Mesenchymal stem cell (in vitro differentiated cells and primary cell): ENCODE data around the gene SLC35C1.
A peak's percentile ranks its signal among the peaks of the same experiment; 100 is the strongest.
"Not testable (repeated sequence)": the region's sequence is repeated elsewhere in the genome, so short reads cannot be mapped to it uniquely, and the experiment has no call there.

Experiments used
- DNase-seq: peaks from one replicate; pipeline ENCODE4 v3.0.0-alpha.2; 2013
- H2AFZ ChIP-seq: one replicate; pipeline ENCODE4 v1.6.1; 2013; ENCODE audit warnings: low read depth, mild to moderate bottlenecking, control low read depth, inconsistent platforms, low read length, moderate library complexity
- H2AK5ac ChIP-seq: 2 replicates; pipeline ENCODE4 v1.6.1; 2013; ENCODE audit warnings: low read length, moderate library complexity, mild to moderate bottlenecking, inconsistent platforms; ENCODE audit not compliant: severe bottlenecking
- H2BK120ac ChIP-seq: one replicate; pipeline ENCODE4 v1.6.1; 2013; ENCODE audit warnings: low read depth, mild to moderate bottlenecking, inconsistent platforms, low read length, moderate library complexity
- H2BK12ac ChIP-seq, 2 experiments: one replicate each; pipeline ENCODE4 v1.6.1; 2013; ENCODE audit warnings: inconsistent platforms in 2 of 2, low read length in 2 of 2, mild to moderate bottlenecking in 2 of 2, moderate library complexity in 2 of 2, control low read depth in 1 of 2
- H2BK15ac ChIP-seq: one replicate; pipeline ENCODE4 v1.6.1; 2013; ENCODE audit warnings: mild to moderate bottlenecking, low read depth, inconsistent platforms; ENCODE audit not compliant: poor library complexity, severe bottlenecking
- H2BK5ac ChIP-seq: 2 replicates; pipeline ENCODE4 v1.6.1; 2013; ENCODE audit warnings: low read depth, mild to moderate bottlenecking, low read length, control low read depth, inconsistent platforms; ENCODE audit not compliant: poor library complexity, severe bottlenecking
- H3K14ac ChIP-seq, 2 experiments: one replicate each; pipeline ENCODE4 v1.6.1; 2013; ENCODE audit warnings: inconsistent platforms in 2 of 2, low read length in 2 of 2, control low read depth in 1 of 2, mild to moderate bottlenecking in 1 of 2, moderate library complexity in 1 of 2
- H3K18ac ChIP-seq, 2 experiments: one replicate each; pipeline ENCODE4 v1.6.1; 2013; ENCODE audit warnings: inconsistent platforms in 2 of 2, low read length in 2 of 2, control low read depth in 1 of 2, low read depth in 1 of 2, mild to moderate bottlenecking in 1 of 2
- H3K23ac ChIP-seq, 2 experiments: one replicate each; pipeline ENCODE4 v1.6.1; 2013; ENCODE audit warnings: inconsistent platforms in 2 of 2, low read length in 2 of 2, mild to moderate bottlenecking in 2 of 2, moderate library complexity in 2 of 2, control low read depth in 1 of 2
- H3K27ac ChIP-seq: 2 replicates; pipeline ENCODE4 v1.5.1; 2013; ENCODE audit warnings: mild to moderate bottlenecking, moderate library complexity, low read length, control low read depth, inconsistent platforms; ENCODE audit not compliant: poor library complexity, severe bottlenecking
- H3K27me3 ChIP-seq, 2 experiments: 2 replicates each; pipeline versions ENCODE4 v1.6.1 to v1.7.0; 2013; ENCODE audit warnings: low read length in 2 of 2, mild to moderate bottlenecking in 2 of 2, moderate library complexity in 2 of 2, control low read depth in 1 of 2, inconsistent platforms in 1 of 2; ENCODE audit not compliant: control insufficient read depth in 1 of 2, insufficient read depth in 1 of 2
- H3K36me3 ChIP-seq, 2 experiments: 2 replicates each; pipeline versions ENCODE4 v1.6.1 to v1.7.0; 2013; ENCODE audit warnings: low read length in 2 of 2, control low read depth in 1 of 2, inconsistent platforms in 1 of 2, low read depth in 1 of 2, mild to moderate bottlenecking in 1 of 2; ENCODE audit not compliant: insufficient read depth in 2 of 2, control insufficient read depth in 1 of 2
- H3K4ac ChIP-seq, 2 experiments: one replicate each; pipeline ENCODE4 v1.6.1; 2013; ENCODE audit warnings: inconsistent platforms in 2 of 2, low read length in 2 of 2, mild to moderate bottlenecking in 2 of 2, moderate library complexity in 2 of 2, control low read depth in 1 of 2, low read depth in 1 of 2
- H3K4me1 ChIP-seq: 2 replicates; pipeline ENCODE4 v1.6.1; 2013; ENCODE audit warnings: low read depth, low read length, control low read depth; ENCODE audit not compliant: control insufficient read depth, insufficient read depth
- H3K4me2 ChIP-seq: 2 replicates; pipeline ENCODE4 v1.6.1; 2013; ENCODE audit warnings: low read length, mild to moderate bottlenecking, inconsistent platforms; ENCODE audit not compliant: poor library complexity, severe bottlenecking
- H3K4me3 ChIP-seq, 2 experiments: 2 replicates each; pipeline versions ENCODE4 v1.5.1 to v1.7.0; 2013; ENCODE audit warnings: low read length in 2 of 2, mild to moderate bottlenecking in 2 of 2, control low read depth in 1 of 2, low read depth in 1 of 2; ENCODE audit not compliant: insufficient read depth in 1 of 2
- H3K79me1 ChIP-seq: replicated peaks from 2 replicates; pipeline ENCODE4 v1.6.1; 2013; ENCODE audit warnings: mild to moderate bottlenecking, control low read depth, low read length, inconsistent platforms; ENCODE audit not compliant: poor library complexity, severe bottlenecking
- H3K9ac ChIP-seq: 2 replicates; pipeline ENCODE4 v1.7.0; 2013; ENCODE audit warnings: mild to moderate bottlenecking, low read length, moderate library complexity
- H3K9me3 ChIP-seq: 2 replicates; pipeline ENCODE4 v1.7.0; 2013; ENCODE audit warnings: mild to moderate bottlenecking, low read length; ENCODE audit not compliant: control insufficient read depth
- H4K8ac ChIP-seq: one replicate; pipeline ENCODE4 v1.6.1; 2013; ENCODE audit warnings: inconsistent platforms, mild to moderate bottlenecking, low read length, moderate library complexity
- H4K91ac ChIP-seq: one replicate; pipeline ENCODE4 v1.6.1; 2013; ENCODE audit warnings: mild to moderate bottlenecking, low read length, inconsistent platforms
- WGBS: methylation state at CpG from one replicate; pipeline ENCODE4 v1.1.7; 2013; ENCODE audit warnings: mixed read lengths; 5-methylcytosine and 5-hydroxymethylcytosine counted together

SLC35C1 gene

DNA sequence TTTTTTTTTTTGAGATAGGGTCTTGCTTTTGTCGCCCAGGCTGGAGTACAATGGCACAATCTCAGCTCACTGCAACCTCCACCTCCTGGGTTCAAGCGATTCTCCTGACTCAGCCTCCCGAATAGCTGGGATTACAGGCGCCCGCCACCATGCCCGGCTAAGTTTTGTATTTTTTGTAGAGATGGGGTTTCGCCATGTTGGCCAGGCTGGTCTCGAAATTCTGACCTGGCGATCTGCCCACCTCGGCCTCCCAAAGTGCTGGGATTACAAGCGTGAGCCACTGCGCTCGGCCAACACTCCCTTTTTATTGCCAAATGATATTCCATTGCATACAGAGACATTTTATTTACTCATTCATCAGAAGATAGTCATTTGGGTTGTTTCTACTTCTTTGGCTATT, 35.3 kb downstream of the SLC35C1 start:
- not testable (repeated sequence) for H3K4me1 ChIP-seq, H3K18ac ChIP-seq, H3K9me3 ChIP-seq, H2BK12ac ChIP-seq, H2AK5ac ChIP-seq, H2BK5ac ChIP-seq, H3K4me3 ChIP-seq, DNase-seq, H3K23ac ChIP-seq, H3K14ac ChIP-seq, H4K8ac ChIP-seq, H2AFZ ChIP-seq, H3K27ac ChIP-seq, H2BK15ac ChIP-seq, H4K91ac ChIP-seq, H2BK120ac ChIP-seq, H3K4me2 ChIP-seq, H3K36me3 ChIP-seq, H3K4ac ChIP-seq, H3K79me1 ChIP-seq, H3K9ac ChIP-seq
- peaks cover 6 to 11% of the 10 kb centered on the region in 2 experiments for H3K27me3 ChIP-seq
- 84% methylated on average over 9 of the region's 13 CpGs for WGBS

DNA sequence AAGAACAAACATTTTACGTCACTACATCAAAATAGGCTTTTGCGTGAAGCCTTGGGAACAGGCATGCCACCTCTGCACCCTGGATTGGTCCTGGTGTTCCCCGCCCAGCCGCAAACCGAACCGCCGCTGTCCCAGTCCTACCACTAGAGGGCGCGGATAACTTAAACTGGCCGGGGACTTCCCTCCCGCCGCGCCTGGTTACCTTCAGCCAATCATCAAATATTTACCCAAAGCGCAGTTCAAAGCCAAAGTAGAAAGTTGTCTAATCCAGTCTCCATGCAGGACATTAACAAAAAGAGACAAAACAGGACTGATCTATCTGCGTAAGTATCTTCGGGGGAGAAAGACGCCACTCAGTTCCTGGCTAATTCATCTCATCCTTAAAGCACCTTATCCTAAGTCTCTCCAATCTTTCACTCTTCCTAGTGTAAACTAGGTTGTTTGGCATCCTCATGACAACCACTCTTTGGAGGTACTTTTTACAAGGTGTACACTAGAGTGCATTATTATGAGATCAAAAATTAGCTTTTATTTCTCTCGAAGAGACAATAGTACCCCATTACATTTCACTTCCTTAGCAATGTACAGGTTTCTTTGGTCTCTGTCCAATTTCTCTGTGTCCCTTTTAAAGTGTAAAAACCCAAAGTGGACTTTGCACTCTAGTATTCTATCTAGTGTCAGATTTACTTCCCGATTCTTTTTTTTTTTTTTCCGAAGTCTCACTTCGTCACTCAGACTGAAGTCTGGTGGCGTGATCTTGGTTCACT, 38.4 kb downstream of the SLC35C1 start:
- Histone ChIP-seq H3K27me3 (peaks cover 6 to 8% of the 10 kb centered on the region in 2 experiments), H3K9me3 (no peaks in the 10 kb centered on the region), H3K4me2 (no peak overlapping the region), H3K18ac (no peak overlapping the region), H3K36me3 (no peaks in the 10 kb centered on the region), H3K23ac (no peak overlapping the region), H3K4me3 (no peak overlapping the region), H2AK5ac (no peak overlapping the region), H3K9ac (peak overlapping the region; percentile 77), H2BK12ac (no peak overlapping the region), H3K79me1 (peaks cover 6% of the 10 kb centered on the region), H4K91ac (no peak overlapping the region), H3K27ac (no peak overlapping the region), H2AFZ (no peak overlapping the region), H4K8ac (no peak overlapping the region), H2BK120ac (no peak overlapping the region), H3K4ac (no peak overlapping the region), H2BK15ac (no peak overlapping the region), H3K4me1 (peaks cover 3% of the 10 kb centered on the region), H3K14ac (no peak overlapping the region), H2BK5ac (no peak overlapping the region)
- WGBS, result 24% methylated on average over 22 of the region's 22 CpGs
- DNase-seq, result peak; percentile 95

DNA sequence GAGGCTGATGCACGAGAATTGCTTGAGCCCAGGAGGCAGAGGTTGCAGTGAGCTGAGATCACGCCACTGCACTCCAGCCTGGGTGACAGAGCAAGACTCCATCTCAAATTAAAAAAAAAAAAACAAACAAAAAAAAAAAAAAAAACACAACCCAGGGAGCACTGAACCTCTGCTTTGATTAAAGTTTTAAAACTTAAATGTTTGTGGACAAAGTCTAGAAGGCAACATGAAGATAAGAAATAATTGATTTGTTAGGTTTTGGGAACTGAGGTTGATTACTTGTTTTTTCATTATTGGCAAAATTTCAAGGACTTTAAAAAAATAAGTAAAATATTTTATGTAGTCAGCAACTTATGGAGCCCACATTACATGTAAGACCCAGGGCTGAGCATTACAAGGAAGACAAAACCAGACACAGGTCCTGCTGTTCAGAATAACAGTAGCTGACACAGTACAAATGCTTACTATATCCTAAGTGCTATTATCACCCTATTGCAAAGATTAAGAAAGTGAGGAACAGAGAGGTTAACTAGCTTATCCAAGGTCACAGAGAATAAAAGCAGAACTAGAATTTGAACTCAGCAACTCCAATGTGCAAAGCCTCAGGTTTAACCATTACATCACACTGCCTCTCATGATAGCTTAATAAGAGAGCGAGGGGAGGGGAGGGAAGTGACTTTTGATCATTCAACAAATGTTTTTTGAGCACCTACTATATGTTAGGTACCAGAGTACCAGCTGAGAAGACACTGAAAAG, 40.1 kb downstream of the SLC35C1 start:
- Histone ChIP-seq H2BK12ac (no peak overlapping the region), H2BK5ac (no peak overlapping the region), H3K9ac (no peak overlapping the region), H3K27me3 (peaks cover 6 to 8% of the 10 kb centered on the region in 2 experiments), H3K23ac (no peak overlapping the region), H3K4me3 (no peak overlapping the region), H2AK5ac (no peak overlapping the region), H4K91ac (no peak overlapping the region), H3K4me1 (peaks cover 7% of the 10 kb centered on the region), H3K18ac (no peak overlapping the region), H3K14ac (no peak overlapping the region), H3K4me2 (no peak overlapping the region), H3K9me3 (no peaks in the 10 kb centered on the region), H2BK15ac (no peak overlapping the region), H4K8ac (no peak overlapping the region), H3K27ac (no peak overlapping the region), H2BK120ac (no peak overlapping the region), H2AFZ (no peak overlapping the region), H3K79me1 (peaks cover 11% of the 10 kb centered on the region), H3K36me3 (no peaks in the 10 kb centered on the region), H3K4ac (no peak overlapping the region)
- no peak for DNase-seq
- 80% methylated on average over 2 of the region's 3 CpGs for WGBS

DNA sequence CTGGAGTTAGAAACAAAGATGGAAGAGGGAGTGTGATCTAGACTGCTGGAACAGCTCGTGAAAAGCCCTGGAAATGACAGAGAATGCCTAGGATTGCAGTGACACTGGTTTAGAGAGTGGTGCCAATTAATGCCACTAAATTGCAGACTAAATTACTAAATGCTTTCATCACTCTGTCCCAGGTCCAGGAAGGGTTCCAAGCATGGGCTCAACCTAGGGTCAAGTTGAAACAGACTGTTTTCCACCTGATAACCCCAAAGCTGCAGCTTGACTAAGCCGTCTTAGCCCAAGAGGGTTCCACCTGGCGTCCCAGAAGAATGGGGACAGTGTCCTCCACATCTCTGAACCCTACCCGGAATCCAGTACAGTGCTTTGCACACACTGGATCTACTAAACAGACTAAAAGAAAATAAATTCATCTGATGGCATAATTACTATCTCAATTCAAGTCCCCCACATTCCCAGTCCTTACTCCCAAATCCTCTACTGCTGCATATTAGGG, 41.3 kb downstream of the SLC35C1 start:
- H2AFZ ChIP-seq, result no peak overlapping the region
- H2AK5ac ChIP-seq, result no peak overlapping the region
- H2BK12ac ChIP-seq, result no peak overlapping the region
- H2BK120ac ChIP-seq, result no peak overlapping the region
- H3K18ac ChIP-seq, result no peak overlapping the region
- H3K23ac ChIP-seq, result no peak overlapping the region
- H3K79me1 ChIP-seq, result peaks cover 11% of the 10 kb centered on the region
- no peak overlapping the region for H2BK15ac ChIP-seq
- no peak for DNase-seq
- no peaks in the 10 kb centered on the region for H3K9me3 ChIP-seq
- WGBS, result 64% methylated on average over 4 of the region's 4 CpGs
- peak overlapping the region; percentile 78 for H3K9ac ChIP-seq
- H3K4me2 ChIP-seq, result no peak overlapping the region
- H2BK5ac ChIP-seq, result no peak overlapping the region
- no peak overlapping the region for H3K14ac ChIP-seq
- H3K4me1 ChIP-seq, result peaks cover 7% of the 10 kb centered on the region
- H4K8ac ChIP-seq, result no peak overlapping the region
- H3K27me3 ChIP-seq, result peaks cover 6 to 8% of the 10 kb centered on the region in 2 experiments
- H3K4me3 ChIP-seq, result peak overlapping the region in 1 of 2 experiments; percentile 53
- H3K4ac ChIP-seq, result no peak overlapping the region
- H4K91ac ChIP-seq, result no peak overlapping the region
- H3K36me3 ChIP-seq, result no peaks in the 10 kb centered on the region
- H3K27ac ChIP-seq, result no peak overlapping the region
